HCT116 (cell line): Measurements from ENCODE around the gene ZFP36.

Experiments
- CEBPB ChIP-seq: IDR thresholded peaks from 2 replicates; pipeline ENCODE4 v1.6.1; 2012; ENCODE audit warnings: low read depth
- EZH2 ChIP-seq: fragments of 200-600 bp; sonication (generic); IDR thresholded peaks from 2 replicates; pipeline ENCODE4 v1.6.1; 2017; ENCODE audit warnings: antibody characterized with exemption, mixed run types
- FOSL1 ChIP-seq: IDR thresholded peaks from 2 replicates; pipeline ENCODE4 v1.6.1; 2012; ENCODE audit warnings: low read depth

DNA sequence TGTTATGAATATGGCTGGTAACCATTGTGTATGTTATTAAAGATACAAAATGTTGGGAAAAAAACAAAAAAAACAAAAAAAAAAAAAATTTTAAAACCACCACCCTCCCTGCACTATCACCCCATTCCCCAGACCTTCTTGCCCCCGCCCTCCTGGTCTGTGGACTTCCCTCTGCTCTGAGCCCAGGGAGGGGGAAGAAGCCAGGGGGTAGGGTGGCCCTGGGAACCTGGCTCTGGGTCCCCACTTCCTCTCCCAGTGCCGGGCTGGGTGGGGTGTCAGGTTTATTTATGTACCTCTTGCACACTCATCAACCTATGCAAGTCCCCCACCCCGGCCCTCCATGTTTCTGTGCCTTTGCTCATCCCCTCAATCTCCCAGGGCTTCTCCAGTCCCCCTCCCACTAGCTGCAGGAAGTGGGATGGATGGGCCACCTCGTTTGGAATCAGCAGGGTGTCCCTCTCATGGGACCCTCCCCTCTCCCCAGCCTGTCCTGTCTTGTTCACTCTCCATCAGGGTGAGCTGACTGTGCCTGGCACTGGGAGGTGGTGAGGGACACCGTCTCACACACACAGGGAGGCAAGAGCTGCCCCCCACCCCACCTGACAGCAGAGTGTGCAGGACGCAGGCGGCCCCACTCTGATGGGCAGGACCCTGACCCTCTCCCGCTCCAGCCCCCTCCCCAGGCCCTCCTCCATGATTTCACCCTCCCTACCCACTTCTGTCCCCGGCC lies 21.6 kb upstream of the ZFP36 start:
- TF ChIP-seq EZH2: no peak
- no peak for TF ChIP-seq FOSL1
- no peak for TF ChIP-seq CEBPB
